Measurements from ENCODE around the gene AGAP1. TPM values are rescaled to one million over a fixed set of nuclear protein-coding genes. Genes with fewer than 3 reads are reported as not detected.
A peak's percentile ranks its signal among the peaks of the same experiment; 100 is the strongest.

Gene AGAP1
- total RNA-seq, 4 donors from 2014 or later = 33.7 to 55.2 (median 37.5) TPM

DNA sequence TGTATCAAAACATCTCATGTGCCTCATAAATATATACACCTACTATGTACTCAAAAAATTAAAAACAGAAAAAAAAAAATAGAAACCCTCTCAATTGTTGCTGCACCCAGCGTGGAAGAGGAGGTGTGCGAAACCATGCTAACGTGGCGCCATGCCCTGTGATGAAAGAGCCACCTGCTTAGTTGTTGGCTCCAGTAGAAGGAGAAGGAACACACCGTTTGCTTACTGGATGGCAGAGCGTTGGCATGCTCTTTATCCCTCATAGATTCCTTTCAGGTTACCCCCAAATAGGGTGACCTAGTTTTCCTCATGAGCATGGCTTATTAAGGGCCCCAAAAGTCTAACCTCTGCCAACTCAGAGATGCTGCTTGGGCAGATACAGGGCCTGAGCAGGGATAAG, 332.1 kb downstream of the AGAP1 start:
- TF ChIP-seq POLR2A (IDR thresholded peaks at IDR 0.05) (no peak), POLR2AphosphoS5 (IDR thresholded peaks at IDR 0.05) (no peak), EP300 (IDR thresholded peaks at IDR 0.05) (no peak)
- TF ChIP-seq, protein P1, sequence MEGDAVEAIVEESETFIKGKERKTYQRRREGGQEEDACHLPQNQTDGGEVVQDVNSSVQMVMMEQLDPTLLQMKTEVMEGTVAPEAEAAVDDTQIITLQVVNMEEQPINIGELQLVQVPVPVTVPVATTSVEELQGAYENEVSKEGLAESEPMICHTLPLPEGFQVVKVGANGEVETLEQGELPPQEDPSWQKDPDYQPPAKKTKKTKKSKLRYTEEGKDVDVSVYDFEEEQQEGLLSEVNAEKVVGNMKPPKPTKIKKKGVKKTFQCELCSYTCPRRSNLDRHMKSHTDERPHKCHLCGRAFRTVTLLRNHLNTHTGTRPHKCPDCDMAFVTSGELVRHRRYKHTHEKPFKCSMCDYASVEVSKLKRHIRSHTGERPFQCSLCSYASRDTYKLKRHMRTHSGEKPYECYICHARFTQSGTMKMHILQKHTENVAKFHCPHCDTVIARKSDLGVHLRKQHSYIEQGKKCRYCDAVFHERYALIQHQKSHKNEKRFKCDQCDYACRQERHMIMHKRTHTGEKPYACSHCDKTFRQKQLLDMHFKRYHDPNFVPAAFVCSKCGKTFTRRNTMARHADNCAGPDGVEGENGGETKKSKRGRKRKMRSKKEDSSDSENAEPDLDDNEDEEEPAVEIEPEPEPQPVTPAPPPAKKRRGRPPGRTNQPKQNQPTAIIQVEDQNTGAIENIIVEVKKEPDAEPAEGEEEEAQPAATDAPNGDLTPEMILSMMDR (IDR thresholded peaks at IDR 0.05) = no peak
- no peaks in the 10 kb centered on the region for H3K9me3 ChIP-seq
- no peaks in the 10 kb centered on the region for H3K4me1 ChIP-seq
- H3K4me3 ChIP-seq = no peak overlapping the region
- peaks cover 0 to 61% of the 10 kb centered on the region in 2 donors for H3K36me3 ChIP-seq
- ATAC-seq = no peak
- H3K27me3 ChIP-seq = no peaks in the 10 kb centered on the region
- whole genome bisulfite sequencing, 2 donors (ENCODE audit: low coverage in 1 of 2) = 93% methylated on average over 6 of the region's 6 CpGs; no CpG with 5 or more reads in 1 of the 2 donors
- no peak overlapping the region for H3K27ac ChIP-seq

DNA sequence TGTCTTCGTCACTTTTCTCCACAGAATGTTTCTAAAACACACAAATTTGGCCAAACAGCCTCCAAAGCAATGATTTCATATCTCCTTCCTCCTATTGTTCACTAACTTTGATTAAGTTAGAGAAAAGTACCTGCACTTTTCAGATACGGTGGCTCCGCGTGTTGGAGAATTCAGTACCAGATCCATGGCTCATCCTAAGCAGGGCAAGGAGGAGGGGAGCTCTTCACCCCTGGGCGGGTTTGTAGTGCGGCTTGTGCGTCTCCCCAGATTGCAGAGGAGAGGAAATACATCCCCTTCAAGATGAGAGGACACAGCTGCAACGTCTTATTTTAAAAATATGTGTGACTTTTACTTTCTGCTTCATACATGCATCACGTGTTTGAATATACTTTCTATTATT, 333.0 kb downstream of the AGAP1 start:
- 65 to 66% methylated on average over 8 to 9 of the region's 9 CpGs for WGBS, 2 donors (ENCODE audit: low coverage in 1 of 2)
- H3K36me3 ChIP-seq = peaks cover 0 to 67% of the 10 kb centered on the region in 2 donors
- no peaks in the 10 kb centered on the region for H3K27me3 ChIP-seq
- TF ChIP-seq EP300 (IDR thresholded peaks at IDR 0.05) (no peak), POLR2AphosphoS5 (IDR thresholded peaks at IDR 0.05) (no peak), POLR2A (IDR thresholded peaks at IDR 0.05) (no peak)
- TF ChIP-seq, protein P1 (IDR thresholded peaks at IDR 0.05) = no peak
- H3K4me1 ChIP-seq = no peaks in the 10 kb centered on the region
- no peaks in the 10 kb centered on the region for H3K9me3 ChIP-seq
- no peak overlapping the region for H3K4me3 ChIP-seq
- H3K27ac ChIP-seq = no peak overlapping the region
- no peak for ATAC-seq

DNA sequence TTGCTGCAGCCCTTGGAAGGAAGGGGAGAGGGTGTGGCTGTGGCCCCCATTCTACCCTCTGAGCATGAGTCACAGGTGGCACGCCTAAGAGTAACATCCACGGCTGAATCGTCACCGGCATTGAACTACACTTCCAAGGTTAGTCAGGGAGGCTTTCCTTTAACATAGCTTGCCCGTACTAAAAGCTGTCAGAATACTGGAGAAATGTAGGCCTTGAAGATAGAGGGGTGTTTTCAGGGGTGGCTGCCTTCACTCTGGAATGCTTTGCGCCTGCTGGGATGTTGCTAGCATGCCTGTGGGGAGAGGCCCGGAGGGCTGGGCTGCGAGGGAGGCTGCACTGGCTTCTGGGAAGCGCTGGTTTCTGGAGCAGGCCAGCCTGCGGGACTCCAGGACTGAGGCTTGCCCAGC, 333.7 kb downstream of the AGAP1 start:
- H3K4me1 ChIP-seq = no peaks in the 10 kb centered on the region
- H3K36me3 ChIP-seq = peaks cover 0 to 62% of the 10 kb centered on the region in 2 donors
- no peak overlapping the region for H3K4me3 ChIP-seq
- WGBS, 2 donors (ENCODE audit: low coverage in 1 of 2) = 62 to 82% methylated on average over 5 to 10 of the region's 10 CpGs
- TF ChIP-seq EP300 (IDR thresholded peaks at IDR 0.05) (no peak), POLR2AphosphoS5 (IDR thresholded peaks at IDR 0.05) (no peak), POLR2A (IDR thresholded peaks at IDR 0.05) (no peak)
- TF ChIP-seq, protein P1 (IDR thresholded peaks at IDR 0.05) = no peak
- H3K27me3 ChIP-seq = no peaks in the 10 kb centered on the region
- no peak overlapping the region for H3K27ac ChIP-seq
- peak; percentile 51 for ATAC-seq
- H3K9me3 ChIP-seq = no peaks in the 10 kb centered on the region

DNA sequence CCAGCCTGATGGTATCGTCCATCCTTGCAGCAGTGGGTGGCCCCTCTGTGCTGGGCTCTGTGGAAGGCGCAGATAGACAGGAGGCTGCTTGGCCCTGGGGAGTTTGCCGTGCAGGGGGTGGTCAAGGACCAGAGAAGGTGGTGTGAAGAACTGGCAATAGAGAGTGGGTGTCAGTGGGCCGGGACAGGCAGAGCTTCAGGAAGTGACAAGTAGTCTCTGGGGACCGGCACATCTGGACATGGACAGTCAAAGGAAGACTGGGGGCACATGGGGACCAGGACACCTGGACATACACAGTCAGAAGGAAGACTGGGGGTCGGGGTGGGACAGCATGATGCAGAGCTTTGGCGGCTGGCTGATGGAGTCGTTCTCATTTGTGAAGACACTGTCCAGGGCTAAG, 335.9 kb downstream of the AGAP1 start:
- Histone ChIP-seq H3K36me3 (peaks cover 0 to 54% of the 10 kb centered on the region in 2 donors), H3K4me1 (no peaks in the 10 kb centered on the region), H3K4me3 (no peak overlapping the region), H3K27ac (no peak overlapping the region), H3K9me3 (no peaks in the 10 kb centered on the region), H3K27me3 (no peaks in the 10 kb centered on the region)
- TF ChIP-seq POLR2A (IDR thresholded peaks at IDR 0.05) = no peak
- no peak for TF ChIP-seq POLR2AphosphoS5 (IDR thresholded peaks at IDR 0.05)
- TF ChIP-seq, protein P1 (IDR thresholded peaks at IDR 0.05) = no peak
- no peak for TF ChIP-seq EP300 (IDR thresholded peaks at IDR 0.05)
- no peak for ATAC-seq
- 74 to 100% methylated on average over 1 to 3 of the region's 8 CpGs for WGBS, 2 donors (ENCODE audit: low coverage in 1 of 2)

DNA sequence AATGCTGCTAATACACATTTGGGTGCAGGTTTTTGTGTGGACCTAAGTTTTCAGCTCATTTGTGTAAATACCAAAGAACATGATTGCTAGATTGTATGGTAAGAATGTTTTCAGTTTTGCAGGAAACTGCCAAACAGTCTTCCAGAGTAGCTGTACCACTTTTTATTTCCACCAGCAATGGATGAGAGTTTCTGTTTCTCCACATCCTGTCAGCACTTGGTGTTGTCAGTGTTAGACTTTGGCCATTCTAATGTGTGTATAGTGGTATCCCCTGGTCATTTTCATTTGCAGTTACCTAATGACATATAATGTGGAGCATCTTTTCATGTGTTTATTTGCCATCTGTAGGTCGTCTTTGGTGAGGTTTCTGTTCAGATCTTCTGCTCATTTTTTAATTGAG, 337.9 kb downstream of the AGAP1 start:
- Histone ChIP-seq H3K27ac (no peak overlapping the region), H3K4me3 (no peak overlapping the region), H3K27me3 (no peaks in the 10 kb centered on the region), H3K36me3 (peaks cover 0 to 46% of the 10 kb centered on the region in 2 donors), H3K4me1 (no peaks in the 10 kb centered on the region), H3K9me3 (no peaks in the 10 kb centered on the region)
- TF ChIP-seq POLR2A (IDR thresholded peaks at IDR 0.05) (no peak), EP300 (IDR thresholded peaks at IDR 0.05) (no peak)
- TF ChIP-seq, protein P1 (IDR thresholded peaks at IDR 0.05) = no peak
- 82 to 86% methylated on average over 1 of the region's 1 CpG for WGBS, 2 donors (ENCODE audit: low coverage in 1 of 2)
- ATAC-seq = no peak
